Left ventricle myocardium inferior (tissue), 1 donor: ENCODE data around the gene FADS3. TPM values are rescaled to one million over a fixed set of nuclear protein-coding genes. Genes with fewer than 3 reads are reported as not detected.

Experiments
- DNase-seq: peaks from one replicate; pipeline ENCODE4 v3.0.0-alpha.2; 2020
- H3K27ac ChIP-seq: fragments of 200-600 bp; replicated peaks from 2 replicates; pipeline ENCODE4 v1.8.0; 2021
- H3K27me3 ChIP-seq: fragments of 200-600 bp; 2 replicates; pipeline ENCODE4 v1.8.0; 2021; ENCODE audit warnings: low read depth
- H3K36me3 ChIP-seq: fragments of 200-600 bp; 2 replicates; pipeline ENCODE4 v1.8.0; 2021
- H3K4me1 ChIP-seq: fragments of 200-600 bp; 2 replicates; pipeline ENCODE4 v1.8.0; 2021
- H3K4me3 ChIP-seq: fragments of 200-600 bp; 2 replicates; pipeline ENCODE4 v1.8.0; 2021; ENCODE audit warnings: mild to moderate bottlenecking, moderate library complexity
- H3K9me3 ChIP-seq: fragments of 200-600 bp; replicated peaks from 2 replicates; pipeline ENCODE4 v1.8.0; 2021
- intact Hi-C: fragments of 100-400 bp; cut with micrococcal nuclease; formaldehyde crosslinking; loops from one replicate; pipeline ENCODE4 v1.11.0; 2022
- total RNA-seq: library from RNA; stranded (reverse); fragmentation: NEBNext Ultra II Directional; extraction: Animal tissue kit (Norgen Biotek cat#: 25700); gene quantifications from one replicate; pipeline ENCODE4 v1.2.1, GENCODE V29; 2021
- TF ChIP-seq, protein P1 (sequence below): fragments of 200-600 bp; IDR thresholded peaks from 2 replicates; pipeline ENCODE4 v1.8.0; 2021; ENCODE audit warnings: antibody characterized with exemption, mild to moderate bottlenecking, borderline replicate concordance
- donor health status: DM: no; HTN: yes; CAD: no; lungs with severe emphysema.

FADS3 gene
- total RNA-seq, 1 donor from 2014 or later = 65.5 TPM

- Histone ChIP-seq H3K4me3 (peak overlapping the region; percentile 19), H3K9me3 (no peaks in the 10 kb centered on the region), H3K27me3 (peaks cover 10% of the 10 kb centered on the region), H3K36me3 (no peaks in the 10 kb centered on the region), H3K27ac (peak overlapping the region; percentile 94), H3K4me1 (peaks cover 58% of the 10 kb centered on the region)
- DNase-seq = peak; percentile 89
- TF ChIP-seq, protein P1, sequence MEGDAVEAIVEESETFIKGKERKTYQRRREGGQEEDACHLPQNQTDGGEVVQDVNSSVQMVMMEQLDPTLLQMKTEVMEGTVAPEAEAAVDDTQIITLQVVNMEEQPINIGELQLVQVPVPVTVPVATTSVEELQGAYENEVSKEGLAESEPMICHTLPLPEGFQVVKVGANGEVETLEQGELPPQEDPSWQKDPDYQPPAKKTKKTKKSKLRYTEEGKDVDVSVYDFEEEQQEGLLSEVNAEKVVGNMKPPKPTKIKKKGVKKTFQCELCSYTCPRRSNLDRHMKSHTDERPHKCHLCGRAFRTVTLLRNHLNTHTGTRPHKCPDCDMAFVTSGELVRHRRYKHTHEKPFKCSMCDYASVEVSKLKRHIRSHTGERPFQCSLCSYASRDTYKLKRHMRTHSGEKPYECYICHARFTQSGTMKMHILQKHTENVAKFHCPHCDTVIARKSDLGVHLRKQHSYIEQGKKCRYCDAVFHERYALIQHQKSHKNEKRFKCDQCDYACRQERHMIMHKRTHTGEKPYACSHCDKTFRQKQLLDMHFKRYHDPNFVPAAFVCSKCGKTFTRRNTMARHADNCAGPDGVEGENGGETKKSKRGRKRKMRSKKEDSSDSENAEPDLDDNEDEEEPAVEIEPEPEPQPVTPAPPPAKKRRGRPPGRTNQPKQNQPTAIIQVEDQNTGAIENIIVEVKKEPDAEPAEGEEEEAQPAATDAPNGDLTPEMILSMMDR = peak; percentile 16
- intact Hi-C loops = no loop called here
Observed at GRCh38 chr11:61922539-61922938, 31.2 kb upstream of the FADS3 start.

DNA sequence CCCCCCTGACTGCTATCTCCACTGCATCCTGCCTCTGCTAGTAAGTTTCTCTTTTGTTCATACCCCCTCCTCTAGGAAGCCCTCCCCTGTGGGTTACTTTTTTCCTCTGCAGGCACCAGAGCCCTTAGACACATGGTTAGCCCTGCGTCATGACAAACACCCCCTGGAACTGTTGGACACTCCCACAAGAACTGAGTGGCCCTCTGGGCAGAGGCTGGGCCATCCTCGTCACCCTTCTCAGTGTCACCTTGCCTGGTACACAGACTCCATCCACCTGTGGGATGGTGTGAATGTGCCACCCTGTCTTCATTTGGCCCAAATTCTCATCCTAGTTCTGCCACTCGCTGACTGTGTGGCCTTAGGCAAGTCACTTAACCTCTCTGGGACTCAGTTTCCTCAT is 30.1 kb upstream of the FADS3 start:
- Histone ChIP-seq H3K27ac (peak overlapping the region; percentile 94), H3K9me3 (no peaks in the 10 kb centered on the region), H3K4me1 (peaks cover 67% of the 10 kb centered on the region), H3K4me3 (no peak overlapping the region), H3K27me3 (peaks cover 10% of the 10 kb centered on the region), H3K36me3 (no peaks in the 10 kb centered on the region)
- TF ChIP-seq, protein P1 = no peak
- no peak for DNase-seq
- intact Hi-C loops = no loop called here

DNA sequence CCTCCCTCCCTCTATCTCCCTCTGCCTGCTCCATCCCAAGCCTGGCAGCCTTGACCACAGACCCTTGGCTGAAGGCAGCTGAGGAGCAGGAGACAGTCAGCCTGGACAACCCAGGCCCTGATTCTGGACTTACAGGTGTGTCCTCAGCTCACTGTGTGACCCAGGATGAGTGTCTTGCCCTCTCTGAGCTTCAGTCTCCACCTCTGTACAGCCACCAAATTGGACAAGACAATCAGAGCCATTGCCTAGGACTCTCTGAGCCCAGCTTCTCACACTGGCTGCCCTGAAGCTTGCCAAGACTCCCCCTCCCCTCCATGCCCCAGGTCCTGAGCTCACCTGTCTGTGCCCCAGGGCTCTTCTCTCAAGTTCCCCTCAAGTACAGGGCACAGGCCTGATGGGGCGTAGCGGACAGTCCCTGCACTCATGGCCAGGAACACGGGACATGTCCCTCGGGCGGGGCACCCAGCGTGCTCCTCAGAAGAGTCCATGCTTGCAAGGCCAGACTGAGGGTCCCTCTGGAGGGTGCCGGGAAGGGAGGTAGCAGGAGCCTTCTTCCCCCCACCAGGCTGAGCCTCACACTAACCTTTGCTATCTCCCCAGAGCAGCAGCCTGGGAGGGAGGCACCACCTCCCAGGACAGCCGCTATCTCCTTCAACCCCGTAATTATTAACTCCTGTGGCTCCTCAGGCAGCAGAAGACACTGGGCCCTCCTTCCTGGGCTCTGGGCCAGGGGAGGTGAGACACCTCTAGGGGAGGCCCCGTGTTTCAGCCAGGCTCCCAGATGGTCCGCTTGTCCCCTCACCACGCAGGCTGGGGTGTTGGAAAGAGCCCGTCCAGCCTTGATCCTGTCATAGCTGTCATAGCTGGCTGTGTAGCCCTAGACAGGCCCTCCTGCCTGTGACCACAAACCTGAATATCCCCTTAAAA is 28.6 kb upstream of the FADS3 start:
- Histone ChIP-seq H3K9me3 (no peaks in the 10 kb centered on the region), H3K4me3 (no peak overlapping the region), H3K27me3 (peaks cover 10% of the 10 kb centered on the region), H3K27ac (peak overlapping the region; percentile 94), H3K36me3 (no peaks in the 10 kb centered on the region), H3K4me1 (peaks cover 73% of the 10 kb centered on the region)
- DNase-seq = peak; percentile 15
- TF ChIP-seq, protein P1 = no peak
- intact Hi-C loops = no loop called here

DNA sequence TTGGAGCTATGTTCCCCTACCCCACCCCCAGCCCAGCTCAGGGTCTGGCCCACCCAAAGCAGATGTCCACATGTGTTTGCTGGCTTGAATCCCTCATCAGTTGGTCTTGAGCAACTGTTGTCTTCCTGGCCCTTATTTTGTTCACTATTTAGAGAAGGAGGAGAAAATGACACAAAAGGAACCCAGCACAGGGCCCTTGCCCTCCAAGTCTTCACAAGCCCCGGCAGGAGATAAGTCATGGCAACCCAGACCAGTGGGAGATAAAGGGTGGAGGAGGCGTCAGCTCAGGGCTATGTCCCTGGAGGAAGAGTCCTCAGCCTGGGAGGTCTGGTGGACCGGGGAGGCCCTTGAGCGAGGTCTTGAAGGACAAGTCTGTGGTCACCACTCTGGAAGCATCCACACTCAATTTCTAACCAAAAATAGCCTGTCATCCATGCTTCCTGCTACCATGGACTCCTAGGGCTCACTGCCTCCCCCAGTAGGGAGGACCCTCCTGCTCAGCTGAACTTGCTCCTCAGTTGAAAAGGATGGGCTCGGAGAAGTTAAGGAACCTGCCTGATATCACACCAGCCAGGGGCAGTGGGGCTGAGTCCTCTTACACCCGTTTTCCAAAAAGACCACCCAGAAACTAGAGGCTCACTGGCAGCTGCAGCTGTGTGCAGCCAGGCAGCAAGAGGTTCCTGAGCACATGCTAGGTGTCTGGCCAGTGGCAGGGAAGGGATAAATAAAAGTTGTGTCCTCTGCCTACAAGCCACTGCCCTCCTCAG is 27.8 kb upstream of the FADS3 start:
- peak overlapping the region; percentile 94 for H3K27ac ChIP-seq
- no peaks in the 10 kb centered on the region for H3K9me3 ChIP-seq
- H3K4me1 ChIP-seq = peaks cover 71% of the 10 kb centered on the region
- H3K36me3 ChIP-seq = no peaks in the 10 kb centered on the region
- DNase-seq = peak; percentile 64
- H3K27me3 ChIP-seq = peaks cover 10% of the 10 kb centered on the region
- TF ChIP-seq, protein P1 = no peak
- intact Hi-C loops = no loop called here
- H3K4me3 ChIP-seq = no peak overlapping the region

GRCh38 chr11:61918251-61918937 is 27.0 kb upstream of the FADS3 start:
- intact Hi-C loops = no loop called here
- no peaks in the 10 kb centered on the region for H3K9me3 ChIP-seq
- peak overlapping the region; percentile 94 for H3K27ac ChIP-seq
- peaks cover 66% of the 10 kb centered on the region for H3K4me1 ChIP-seq
- no peak for DNase-seq
- H3K27me3 ChIP-seq = peaks cover 10% of the 10 kb centered on the region
- TF ChIP-seq, protein P1 = no peak
- peak overlapping the region; percentile 78 for H3K4me3 ChIP-seq
- no peaks in the 10 kb centered on the region for H3K36me3 ChIP-seq
